Hepatocyte (in vitro differentiated cells): ENCODE results near the gene EPC2. TPM values are rescaled to one million over a fixed set of nuclear protein-coding genes. Genes with fewer than 3 reads are reported as not detected.

ENCODE experiments used
- DNase-seq: peaks from one replicate; pipeline ENCODE4 v3.0.0-alpha.2; 2016; ENCODE audit warnings: low spot score
- H2AFZ ChIP-seq: fragments of 200-600 bp; sonication (generic); 2 replicates; pipeline ENCODE4 v1.6.0; 2016; ENCODE audit warnings: antibody characterized with exemption, mild to moderate bottlenecking
- H3K27ac ChIP-seq: fragments of 200-600 bp; sonication (generic); 2 replicates; pipeline ENCODE4 v1.5.1; 2016; ENCODE audit warnings: mild to moderate bottlenecking
- H3K27me3 ChIP-seq: fragments of 200-600 bp; sonication (generic); 2 replicates; pipeline ENCODE4 v1.6.1; 2016
- H3K36me3 ChIP-seq: fragments of 200-600 bp; sonication (generic); replicated peaks from 2 replicates; pipeline ENCODE4 v1.5.1; 2016; ENCODE audit warnings: low read depth; ENCODE audit not compliant: insufficient read depth
- H3K4me1 ChIP-seq: fragments of 200-600 bp; sonication (generic); 2 replicates; pipeline ENCODE4 v1.5.1; 2016; ENCODE audit warnings: mild to moderate bottlenecking, moderate library complexity; ENCODE audit not compliant: insufficient read depth
- H3K4me2 ChIP-seq: fragments of 200-600 bp; sonication (generic); 2 replicates; pipeline ENCODE4 v1.6.0; 2016
- H3K4me3 ChIP-seq: fragments of 200-600 bp; sonication (generic); 2 replicates; pipeline ENCODE4 v1.5.1; 2016; ENCODE audit warnings: mild to moderate bottlenecking
- H3K79me2 ChIP-seq: fragments of 200-600 bp; sonication (generic); 2 replicates; pipeline ENCODE4 v1.6.0; 2017; ENCODE audit warnings: mild to moderate bottlenecking
- H3K9me2 ChIP-seq: fragments of 200-600 bp; sonication (generic); replicated peaks from 2 replicates; pipeline ENCODE4 v1.6.0; 2017; ENCODE audit warnings: mild to moderate bottlenecking; ENCODE audit not compliant: insufficient read depth
- H3K9me3 ChIP-seq: fragments of 200-600 bp; sonication (generic); 2 replicates; pipeline ENCODE4 v1.5.1; 2016; ENCODE audit warnings: low read depth, mild to moderate bottlenecking
- H4K20me1 ChIP-seq: fragments of 200-600 bp; sonication (generic); 2 replicates; pipeline ENCODE4 v1.6.0; 2016; ENCODE audit warnings: mild to moderate bottlenecking; ENCODE audit not compliant: insufficient read depth, poor library complexity, severe bottlenecking
- EZH2 ChIP-seq: fragments of 200-600 bp; sonication (generic); IDR thresholded peaks from 2 replicates; pipeline ENCODE4 v1.6.1; 2016; ENCODE audit warnings: antibody characterized with exemption, mild to moderate bottlenecking, borderline replicate concordance
- EZH2phosphoT487 ChIP-seq: fragments of 200-600 bp; sonication (generic); IDR thresholded peaks from one replicate; pipeline ENCODE4 v1.6.1; 2018; ENCODE audit warnings: antibody characterized with exemption, mild to moderate bottlenecking, low read depth, moderate library complexity; ENCODE audit not compliant: unreplicated experiment, severe bottlenecking
- WGBS: methylation state at CpG from one replicate; pipeline ENCODE4 v1.1.6; 2016; ENCODE audit warnings: low lambda C conversion rate; ENCODE audit errors: missing lambda C conversion rate; 5-methylcytosine and 5-hydroxymethylcytosine counted together
- polyA plus RNA-seq: library from polyadenylated mRNA; unstranded; fragments of >200 nt; fragmentation: Nextera tagmentation; extraction: Ambion mirVana; gene quantifications from 2 replicates; pipeline ENCODE4 v1.2.1, GENCODE V29; 2016
- total RNA-seq: library from RNA; depleted of rRNA; stranded (reverse); fragments of >200 nt; gene quantifications from 2 replicates; pipeline ENCODE4 v1.2.3, GENCODE V29; 2014
- TF ChIP-seq, protein P1 (sequence below): fragments of 200-600 bp; sonication (generic); IDR thresholded peaks from 2 replicates; pipeline ENCODE4 v1.5.1; 2016; ENCODE audit warnings: antibody characterized with exemption, mild to moderate bottlenecking; ENCODE audit not compliant: poor library complexity

Gene EPC2
- total and polyA plus RNA-seq, 2 experiments from 2014 or later, result 2.6 to 37.8 TPM

DNA sequence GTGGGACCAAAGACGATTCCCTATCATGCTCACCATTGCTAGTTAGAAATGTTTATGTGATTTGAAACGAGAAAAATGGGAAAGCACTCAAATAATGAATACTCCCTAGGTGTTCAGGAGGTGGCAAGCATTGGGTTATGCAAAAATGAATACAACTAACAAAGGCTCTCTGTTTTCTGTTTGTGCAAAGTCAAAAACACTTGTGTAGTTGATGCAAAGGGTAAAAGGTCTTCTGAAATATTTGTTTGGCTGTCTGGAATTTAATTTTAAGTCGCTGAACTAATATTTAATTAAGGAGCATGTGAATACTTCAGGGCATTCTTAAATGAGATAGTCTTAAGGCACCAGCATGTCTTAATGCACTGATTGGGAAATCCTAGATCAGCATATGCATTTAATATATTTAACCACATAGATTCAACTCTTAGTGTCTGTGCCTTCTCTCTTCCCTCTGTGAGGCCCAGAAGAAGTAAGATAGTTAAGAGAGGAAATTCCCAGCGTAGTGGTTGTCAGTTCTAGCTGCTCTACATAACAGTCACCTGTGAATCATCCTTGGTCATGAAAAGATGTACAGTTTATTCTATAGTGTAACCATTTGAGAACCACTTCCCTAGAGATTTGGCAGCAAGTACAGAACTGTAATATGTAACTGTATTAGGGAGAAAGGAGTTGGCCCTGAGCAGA is 111.9 kb downstream of the EPC2 start:
- WGBS, result 77% methylated on average over 4 of the region's 4 CpGs
- Histone ChIP-seq H3K79me2 (peaks cover 59% of the 10 kb centered on the region), H3K27ac (no peak overlapping the region), H4K20me1 (peaks cover 6% of the 10 kb centered on the region), H3K4me1 (no peaks in the 10 kb centered on the region), H3K9me2 (no peaks in the 10 kb centered on the region), H2AFZ (no peak overlapping the region), H3K4me3 (no peak overlapping the region), H3K27me3 (no peaks in the 10 kb centered on the region), H3K4me2 (no peak overlapping the region), H3K36me3 (no peaks in the 10 kb centered on the region), H3K9me3 (no peaks in the 10 kb centered on the region)
- no peak for DNase-seq
- TF ChIP-seq EZH2phosphoT487 (no peak), EZH2 (no peak)
- TF ChIP-seq, protein P1, sequence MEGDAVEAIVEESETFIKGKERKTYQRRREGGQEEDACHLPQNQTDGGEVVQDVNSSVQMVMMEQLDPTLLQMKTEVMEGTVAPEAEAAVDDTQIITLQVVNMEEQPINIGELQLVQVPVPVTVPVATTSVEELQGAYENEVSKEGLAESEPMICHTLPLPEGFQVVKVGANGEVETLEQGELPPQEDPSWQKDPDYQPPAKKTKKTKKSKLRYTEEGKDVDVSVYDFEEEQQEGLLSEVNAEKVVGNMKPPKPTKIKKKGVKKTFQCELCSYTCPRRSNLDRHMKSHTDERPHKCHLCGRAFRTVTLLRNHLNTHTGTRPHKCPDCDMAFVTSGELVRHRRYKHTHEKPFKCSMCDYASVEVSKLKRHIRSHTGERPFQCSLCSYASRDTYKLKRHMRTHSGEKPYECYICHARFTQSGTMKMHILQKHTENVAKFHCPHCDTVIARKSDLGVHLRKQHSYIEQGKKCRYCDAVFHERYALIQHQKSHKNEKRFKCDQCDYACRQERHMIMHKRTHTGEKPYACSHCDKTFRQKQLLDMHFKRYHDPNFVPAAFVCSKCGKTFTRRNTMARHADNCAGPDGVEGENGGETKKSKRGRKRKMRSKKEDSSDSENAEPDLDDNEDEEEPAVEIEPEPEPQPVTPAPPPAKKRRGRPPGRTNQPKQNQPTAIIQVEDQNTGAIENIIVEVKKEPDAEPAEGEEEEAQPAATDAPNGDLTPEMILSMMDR, result no peak

DNA sequence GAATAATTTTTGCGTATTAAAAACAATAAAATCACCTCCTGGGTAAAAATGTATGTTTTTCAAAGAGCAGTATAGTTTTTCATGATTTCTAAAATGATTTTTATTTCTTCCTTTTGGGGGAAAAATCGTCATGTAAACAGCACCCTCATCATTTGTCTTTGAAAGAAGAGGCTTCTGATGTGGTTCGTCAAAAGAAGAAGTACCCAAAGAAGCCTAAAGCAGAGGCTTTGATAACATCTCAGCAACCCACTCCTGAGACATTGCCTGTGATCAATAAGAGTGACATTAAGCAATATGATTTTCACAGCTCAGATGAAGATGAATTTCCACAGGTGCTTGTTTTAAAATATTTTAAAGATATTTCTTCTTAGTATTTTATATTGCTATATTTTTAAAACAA is 120.3 kb downstream of the EPC2 start:
- H3K36me3 ChIP-seq, result peaks cover 7% of the 10 kb centered on the region
- H3K9me3 ChIP-seq, result no peaks in the 10 kb centered on the region
- H4K20me1 ChIP-seq, result peaks cover 6% of the 10 kb centered on the region
- no peak overlapping the region for H3K4me2 ChIP-seq
- no peaks in the 10 kb centered on the region for H3K9me2 ChIP-seq
- no peak overlapping the region for H2AFZ ChIP-seq
- TF ChIP-seq, protein P1, result no peak
- no peak for TF ChIP-seq EZH2phosphoT487
- TF ChIP-seq EZH2, result no peak
- H3K27ac ChIP-seq, result no peak overlapping the region
- no peaks in the 10 kb centered on the region for H3K4me1 ChIP-seq
- DNase-seq, result no peak
- peaks cover 5% of the 10 kb centered on the region for H3K79me2 ChIP-seq
- WGBS, result 91% methylated on average over 3 of the region's 3 CpGs
- no peak overlapping the region for H3K4me3 ChIP-seq
- H3K27me3 ChIP-seq, result no peaks in the 10 kb centered on the region

DNA sequence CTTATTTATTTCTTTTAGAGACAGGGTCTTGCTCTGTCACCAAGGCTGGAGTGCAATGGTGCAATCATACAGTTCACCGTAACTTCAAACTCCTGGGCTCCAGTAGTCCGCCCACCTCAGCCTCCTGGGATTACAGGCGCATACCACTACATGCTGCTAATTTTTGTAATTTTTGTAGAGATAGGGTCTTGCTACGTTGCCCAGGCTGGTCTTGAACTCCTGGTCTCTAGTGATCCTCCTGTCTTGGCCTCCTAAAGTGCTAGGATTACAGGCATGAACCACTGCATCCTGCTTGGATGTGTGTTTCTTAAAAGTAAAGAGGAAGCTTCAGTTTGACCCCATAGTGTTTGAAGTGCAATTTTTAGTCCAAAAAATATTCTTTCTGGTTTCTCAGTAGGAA is 125.5 kb downstream of the EPC2 start:
- DNase-seq, result no peak
- no peaks in the 10 kb centered on the region for H3K79me2 ChIP-seq

More for the DNA sequence above, 125.5 kb downstream of the EPC2 start:
- Histone ChIP-seq H4K20me1 (no peaks in the 10 kb centered on the region), H3K27me3 (no peaks in the 10 kb centered on the region), H3K36me3 (no peaks in the 10 kb centered on the region), H2AFZ (no peak overlapping the region), H3K9me3 (no peaks in the 10 kb centered on the region), H3K9me2 (no peaks in the 10 kb centered on the region), H3K4me3 (no peak overlapping the region), H3K27ac (no peak overlapping the region), H3K4me1 (no peaks in the 10 kb centered on the region), H3K4me2 (no peak overlapping the region)
- TF ChIP-seq EZH2phosphoT487 (no peak), EZH2 (no peak)
- TF ChIP-seq, protein P1, result no peak
- 99% methylated on average over 4 of the region's 4 CpGs for WGBS
